Activated B cell treated with CpG ODN at 0.5 μM for 24 hours (primary cell): Measurements from ENCODE around the gene EEF1E1. TPM values are rescaled to one million over a fixed set of nuclear protein-coding genes. Genes with fewer than 3 reads are reported as not detected.

Source experiments
- ATAC-seq: fragments of 200-7000 bp; cut with Tn5 transposase; one replicate; pipeline ENCODE4 v1.10.0; 2021; ENCODE audit warnings: low read depth, mild to moderate bottlenecking, moderate library complexity
- CTCF ChIA-PET: fragments of 350-600 bp; sonication (Branson Sonifier 250); formaldehyde crosslinking; loops from one replicate; lab custom pipeline; 2021; ENCODE audit warnings: antibody characterized with exemption; lab: Charles Lee
- POLR2A ChIA-PET: fragments of 350-600 bp; sonication (Branson Sonifier 250); formaldehyde crosslinking; loops from one replicate; lab custom pipeline; 2021; ENCODE audit warnings: antibody characterized with exemption; lab: Charles Lee
- DNase-seq: peaks from one replicate; pipeline ENCODE4 v3.0.0; 2022
- H3K27ac Mint-ChIP-seq: one replicate; pipeline ENCODE4 v1.8.0; 2020; ENCODE audit warnings: mixed read lengths
- H3K27me3 Mint-ChIP-seq: one replicate; pipeline ENCODE4 v1.8.0; 2021; ENCODE audit warnings: mixed read lengths
- H3K36me3 Mint-ChIP-seq: one replicate; pipeline ENCODE4 v1.8.0; 2021; ENCODE audit warnings: low read depth, mixed read lengths
- H3K4me1 Mint-ChIP-seq: one replicate; pipeline ENCODE4 v1.8.0; 2021; ENCODE audit warnings: mixed read lengths
- H3K4me3 Mint-ChIP-seq: one replicate; pipeline ENCODE4 v1.8.0; 2020; ENCODE audit warnings: mild to moderate bottlenecking, mixed read lengths
- H3K9me3 Mint-ChIP-seq: one replicate; pipeline ENCODE4 v1.8.0; 2020; ENCODE audit warnings: mixed read lengths
- CTCF ChIP-seq: fragments of 200-600 bp; IDR thresholded peaks from one replicate; pipeline ENCODE4 v1.8.0; 2022; ENCODE audit warnings: antibody characterized with exemption, mild to moderate bottlenecking
- intact Hi-C: fragments of 100-400 bp; cut with micrococcal nuclease; formaldehyde crosslinking; loops from one replicate; pipeline ENCODE4 v1.15.1; 2024
- total RNA-seq: library from RNA; stranded (reverse); gene quantifications from 2 replicates; pipeline ENCODE4 v1.2.3, GENCODE V29; 2022

Gene EEF1E1
- total RNA-seq, 1 donor from 2014 or later = 32.5 TPM

- Mint-ChIP-seq H3K4me3 (no peak overlapping the region), H3K27ac (no peak overlapping the region), H3K9me3 (no peaks in the 10 kb centered on the region), H3K4me1 (no peaks in the 10 kb centered on the region), H3K27me3 (peaks cover 30% of the 10 kb centered on the region), H3K36me3 (no peaks in the 10 kb centered on the region)
- no peak for TF ChIP-seq CTCF
- intact Hi-C loops = no loop called here
- POLR2A ChIA-PET = no interaction called here
- DNase-seq (no peak), ATAC-seq (no peak)
- CTCF ChIA-PET = interaction anchor here (1.1 kb wide), 1 partner anchor 84 kb away, joined by 4 read pairs; no protein-coding TSS in a partner anchor
These were observed 32.9 kb upstream of the EEF1E1 start for GRCh38 chr6:8135276-8135675.

- peaks cover 9% of the 10 kb centered on the region for H3K27me3 Mint-ChIP-seq
- no peak overlapping the region for H3K27ac Mint-ChIP-seq
- POLR2A ChIA-PET = no interaction called here
These were observed 29.8 kb upstream of the EEF1E1 start for GRCh38 chr6:8132130-8132529.

GRCh38 chr6:8131265-8131897 is 29.0 kb upstream of the EEF1E1 start:
- DNase-seq = no peak
- TF ChIP-seq CTCF = no peak
- ATAC-seq = peak; percentile 25

More at GRCh38 chr6:8132130-8132529, 29.8 kb upstream of the EEF1E1 start:
- H3K36me3 Mint-ChIP-seq = no peaks in the 10 kb centered on the region
- ATAC-seq (no peak), DNase-seq (no peak)
- H3K9me3 Mint-ChIP-seq = no peaks in the 10 kb centered on the region
- H3K4me1 Mint-ChIP-seq = no peaks in the 10 kb centered on the region
- no peak overlapping the region for H3K4me3 Mint-ChIP-seq
- intact Hi-C loops = no loop called here
- TF ChIP-seq CTCF = no peak
- CTCF ChIA-PET = interaction anchor here (2.0 kb wide), 1 partner anchor 87 kb away, joined by 28 read pairs; no protein-coding TSS in a partner anchor

GRCh38 chr6:8130399-8130798 is 28.1 kb upstream of the EEF1E1 start:
- H3K4me3 Mint-ChIP-seq = no peak overlapping the region
- ATAC-seq = no peak
- no peak for DNase-seq
- H3K4me1 Mint-ChIP-seq = no peaks in the 10 kb centered on the region
- ChIA-PET CTCF (interaction anchor here (1.2 to 1.7 kb wide), 2 partner anchors 89 to 91 kb away, joined by 8 read pairs; no protein-coding TSS in a partner anchor), POLR2A (no interaction called here)
- no peaks in the 10 kb centered on the region for H3K36me3 Mint-ChIP-seq
- TF ChIP-seq CTCF = no peak
- intact Hi-C loops = no loop called here
- H3K27me3 Mint-ChIP-seq = peaks cover 5% of the 10 kb centered on the region
- H3K27ac Mint-ChIP-seq = no peak overlapping the region
- no peaks in the 10 kb centered on the region for H3K9me3 Mint-ChIP-seq

More at GRCh38 chr6:8131265-8131897, 29.0 kb upstream of the EEF1E1 start:
- ChIA-PET POLR2A (no interaction called here), CTCF (interaction anchor here (1.1 to 2.0 kb wide), 3 partner anchors 14 to 90 kb away, joined by 3 to 28 read pairs (median 8); no protein-coding TSS in a partner anchor)
- H3K27me3 Mint-ChIP-seq = peaks cover 9% of the 10 kb centered on the region
- H3K27ac Mint-ChIP-seq = no peak overlapping the region
- H3K4me1 Mint-ChIP-seq = no peaks in the 10 kb centered on the region
- no peak overlapping the region for H3K4me3 Mint-ChIP-seq
- intact Hi-C loops = loop anchor here (1.0 kb wide), 1 partner anchor 88 kb away; no protein-coding TSS in a partner anchor
- no peaks in the 10 kb centered on the region for H3K9me3 Mint-ChIP-seq
- no peaks in the 10 kb centered on the region for H3K36me3 Mint-ChIP-seq

- no peak for ATAC-seq
- no peak for DNase-seq
- no peaks in the 10 kb centered on the region for H3K4me1 Mint-ChIP-seq
- no peak overlapping the region for H3K4me3 Mint-ChIP-seq
- H3K27me3 Mint-ChIP-seq = peaks cover 23% of the 10 kb centered on the region
- H3K36me3 Mint-ChIP-seq = no peaks in the 10 kb centered on the region
- no peak for TF ChIP-seq CTCF
- no peak overlapping the region for H3K27ac Mint-ChIP-seq
- no peaks in the 10 kb centered on the region for H3K9me3 Mint-ChIP-seq
- ChIA-PET POLR2A (no interaction called here), CTCF (no interaction called here)
- intact Hi-C loops = no loop called here
These were observed 20.9 kb upstream of the EEF1E1 start for GRCh38 chr6:8123236-8123635.
